HFF-Myc (cell line): ENCODE data around the gene SFSWAP.

Experiments used
- DNase-seq: peaks from one replicate; pipeline ENCODE4 v3.0.0-alpha.2; 2011; ENCODE audit warnings: low read depth; ENCODE audit errors: extremely low read depth
- H3K4me3 ChIP-seq: replicated peaks from 2 replicates; pipeline ENCODE4 v1.5.1; 2011; ENCODE audit warnings: low read depth, mild to moderate bottlenecking, control low read depth, low read length
- TF ChIP-seq, protein P1 (sequence below): IDR thresholded peaks from 2 replicates; pipeline ENCODE4 v1.5.1; 2012; ENCODE audit warnings: mild to moderate bottlenecking, low read depth, low read length, control low read depth; ENCODE audit errors: missing control alignments

SFSWAP gene

DNA sequence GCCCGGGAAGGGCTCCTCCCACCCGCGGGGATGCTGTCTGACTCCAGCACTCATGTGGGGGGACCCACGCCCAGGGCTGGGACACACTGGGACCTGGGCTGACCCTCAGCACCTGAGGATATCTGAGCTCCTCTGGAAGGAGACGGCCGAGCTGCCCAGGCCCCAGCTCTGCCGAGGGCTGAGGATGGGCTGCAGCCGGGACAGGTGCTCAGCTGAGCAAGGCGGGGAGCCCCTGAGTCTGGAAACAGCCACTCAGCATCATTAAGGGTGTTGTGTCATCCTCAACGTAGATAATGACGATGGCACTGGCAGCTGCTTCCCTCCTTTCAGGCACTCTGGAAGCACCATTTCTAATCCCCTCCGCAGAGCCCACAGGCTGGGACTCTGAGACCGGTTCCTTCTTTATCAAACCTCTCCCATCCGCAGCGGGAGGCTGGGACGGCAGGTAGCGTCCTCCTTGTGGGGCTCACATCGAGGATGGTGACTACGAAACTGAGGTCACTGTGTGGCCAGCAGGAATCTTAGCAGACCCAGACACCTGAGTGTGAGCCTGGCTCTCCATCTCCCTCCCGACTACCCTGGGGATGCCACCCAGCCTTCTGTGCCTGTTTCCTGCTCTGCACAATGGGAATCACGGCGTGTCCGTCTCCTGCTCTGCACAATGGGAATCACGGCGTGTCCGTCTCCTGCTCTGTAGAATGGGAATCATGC lies 26.7 kb upstream of the SFSWAP start:
- no peak for DNase-seq
- H3K4me3 ChIP-seq: no peak overlapping the region
- TF ChIP-seq, protein P1, sequence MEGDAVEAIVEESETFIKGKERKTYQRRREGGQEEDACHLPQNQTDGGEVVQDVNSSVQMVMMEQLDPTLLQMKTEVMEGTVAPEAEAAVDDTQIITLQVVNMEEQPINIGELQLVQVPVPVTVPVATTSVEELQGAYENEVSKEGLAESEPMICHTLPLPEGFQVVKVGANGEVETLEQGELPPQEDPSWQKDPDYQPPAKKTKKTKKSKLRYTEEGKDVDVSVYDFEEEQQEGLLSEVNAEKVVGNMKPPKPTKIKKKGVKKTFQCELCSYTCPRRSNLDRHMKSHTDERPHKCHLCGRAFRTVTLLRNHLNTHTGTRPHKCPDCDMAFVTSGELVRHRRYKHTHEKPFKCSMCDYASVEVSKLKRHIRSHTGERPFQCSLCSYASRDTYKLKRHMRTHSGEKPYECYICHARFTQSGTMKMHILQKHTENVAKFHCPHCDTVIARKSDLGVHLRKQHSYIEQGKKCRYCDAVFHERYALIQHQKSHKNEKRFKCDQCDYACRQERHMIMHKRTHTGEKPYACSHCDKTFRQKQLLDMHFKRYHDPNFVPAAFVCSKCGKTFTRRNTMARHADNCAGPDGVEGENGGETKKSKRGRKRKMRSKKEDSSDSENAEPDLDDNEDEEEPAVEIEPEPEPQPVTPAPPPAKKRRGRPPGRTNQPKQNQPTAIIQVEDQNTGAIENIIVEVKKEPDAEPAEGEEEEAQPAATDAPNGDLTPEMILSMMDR: no peak

DNA sequence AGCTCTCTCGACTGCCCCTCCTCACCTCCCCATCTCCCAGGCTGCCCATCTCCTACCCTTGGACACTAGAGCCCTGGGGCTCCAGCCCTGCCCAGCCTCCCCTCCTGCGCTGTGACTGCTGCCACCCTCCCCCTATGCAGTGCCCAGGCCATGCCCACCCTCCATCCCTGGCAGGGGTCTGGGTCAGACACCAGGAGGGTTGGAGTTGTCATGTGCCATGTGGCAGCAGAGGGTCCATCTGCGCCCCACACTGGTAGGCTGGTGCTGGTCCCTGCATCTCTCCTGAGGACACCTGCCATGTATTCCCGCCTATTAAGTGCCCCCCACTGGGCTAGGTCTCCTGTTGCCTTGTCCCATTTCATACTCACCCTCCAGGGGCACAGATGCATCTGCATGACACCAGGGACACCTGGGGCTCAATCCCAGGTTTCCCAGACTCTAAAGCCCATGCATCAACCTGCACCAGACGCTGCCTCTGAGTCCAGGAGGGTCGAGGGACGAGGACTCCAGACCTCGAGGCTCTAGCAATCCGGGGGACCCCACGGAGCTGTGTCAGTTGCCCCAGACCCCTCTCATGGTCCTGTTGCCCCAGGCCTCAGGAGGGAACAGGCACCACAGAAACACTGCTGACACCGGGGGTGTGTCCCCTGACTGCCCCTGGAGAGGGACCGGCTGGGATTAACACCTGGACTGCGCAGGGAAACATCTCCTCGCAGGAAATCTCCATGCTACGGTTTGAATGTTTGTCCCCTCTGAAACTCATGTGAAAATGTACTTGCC lies 23.4 kb upstream of the SFSWAP start:
- TF ChIP-seq, protein P1: no peak
- no peak overlapping the region for H3K4me3 ChIP-seq
- DNase-seq: no peak

DNA sequence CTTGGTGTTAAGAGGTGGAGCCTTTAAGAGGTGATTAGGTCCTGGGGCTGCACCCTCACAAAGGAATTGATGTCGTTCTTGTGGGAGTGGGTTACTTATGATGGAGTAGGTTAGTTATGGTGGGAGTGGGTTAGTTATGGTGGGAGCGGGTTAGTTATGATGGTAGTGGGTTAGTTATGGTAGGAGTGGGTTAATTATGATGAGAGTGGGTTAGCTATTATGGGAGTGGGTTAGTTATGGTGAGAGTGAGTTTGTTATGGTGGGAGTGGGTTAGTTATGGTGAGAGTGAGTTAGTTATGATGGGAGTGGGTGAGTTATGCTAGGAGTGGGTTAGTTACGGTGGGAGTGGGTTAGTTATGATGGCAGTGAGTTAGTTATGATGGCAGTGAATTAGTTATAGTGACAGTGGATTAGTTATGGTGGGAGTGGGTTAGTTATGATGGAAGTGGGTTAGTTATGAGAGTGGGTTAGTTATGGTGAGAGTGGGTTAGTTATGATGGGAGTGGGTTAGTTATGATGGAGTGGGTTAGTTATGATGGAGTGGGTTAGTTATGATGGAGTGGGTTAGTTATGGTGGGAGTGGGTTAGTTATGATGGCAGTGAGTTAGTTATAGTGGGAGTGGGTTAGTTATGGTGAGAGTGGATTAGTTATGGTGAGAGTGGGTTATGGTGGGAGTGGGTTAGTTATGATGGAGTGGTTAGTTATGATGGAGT lies 22.6 kb upstream of the SFSWAP start:
- no peak for DNase-seq
- TF ChIP-seq, protein P1: no peak
- H3K4me3 ChIP-seq: no peak overlapping the region

DNA sequence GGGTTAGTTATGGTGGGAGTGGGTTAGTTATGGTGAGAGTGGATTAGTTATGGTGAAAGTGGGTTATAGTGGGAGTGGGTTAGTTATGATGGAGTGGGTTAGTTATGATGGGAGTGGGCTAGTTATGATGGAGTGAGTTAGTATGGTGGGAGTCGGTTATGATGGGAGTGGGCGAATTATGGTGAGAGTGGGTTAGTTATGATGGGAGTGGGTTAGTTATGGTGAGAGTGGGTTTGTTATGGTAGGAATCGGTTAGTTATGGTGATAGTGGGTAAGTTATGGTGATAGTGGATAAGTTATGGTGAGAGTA lies 22.1 kb upstream of the SFSWAP start:
- DNase-seq: no peak
- no peak overlapping the region for H3K4me3 ChIP-seq
- TF ChIP-seq, protein P1: no peak

DNA sequence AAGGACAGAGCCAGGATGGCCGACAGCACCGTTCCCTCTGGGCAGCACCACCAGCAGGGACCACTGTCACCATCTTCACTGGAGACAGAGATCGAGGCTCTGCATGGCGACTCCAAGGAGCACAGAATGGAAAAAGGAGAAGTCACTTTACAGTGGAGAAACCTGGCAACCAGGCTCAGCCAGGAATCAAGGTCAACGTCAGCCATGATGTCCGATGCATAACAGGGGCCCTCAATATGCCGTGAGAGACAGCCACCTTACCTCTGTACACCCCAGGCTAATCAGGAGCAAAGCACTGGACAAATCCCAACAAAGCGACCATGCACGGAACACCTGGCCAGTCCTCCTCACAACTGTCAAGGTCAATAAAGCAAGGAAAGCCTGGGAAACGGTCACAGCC lies 20.6 kb upstream of the SFSWAP start:
- H3K4me3 ChIP-seq: no peak overlapping the region
- TF ChIP-seq, protein P1: no peak
- DNase-seq: no peak

DNA sequence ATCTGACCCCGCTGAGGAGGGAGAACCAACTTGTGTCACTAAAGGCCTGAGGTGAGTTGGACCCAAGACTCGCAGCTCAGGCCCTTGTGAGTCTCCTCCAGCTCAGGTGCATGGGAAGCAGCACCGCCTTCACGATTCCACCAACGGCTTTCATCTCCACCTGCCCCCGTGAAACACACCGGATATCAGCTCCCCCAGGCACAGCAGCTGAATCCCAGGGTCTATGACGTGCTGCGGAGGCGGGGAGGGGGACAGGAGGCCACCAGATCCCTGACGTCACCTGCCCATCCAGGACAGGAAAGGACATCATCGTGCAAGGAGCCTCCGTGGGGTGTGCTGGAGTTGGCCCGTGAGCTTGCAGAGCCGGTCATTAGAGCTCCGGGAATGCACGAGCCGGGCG lies 18.5 kb upstream of the SFSWAP start:
- H3K4me3 ChIP-seq: no peak overlapping the region
- no peak for DNase-seq
- TF ChIP-seq, protein P1: no peak
